GM23248 (cell line): ENCODE measurements around the gene FABP6.

Experiments used
- EZH2 ChIP-seq: fragments of 200-600 bp; sonication (generic); IDR thresholded peaks from 2 replicates; pipeline ENCODE4 v1.6.1; 2018; ENCODE audit warnings: antibody characterized with exemption, mild to moderate bottlenecking; ENCODE audit not compliant: insufficient read depth, poor library complexity, severe bottlenecking
- EZH2phosphoT487 ChIP-seq: fragments of 200-600 bp; sonication (generic); IDR thresholded peaks from 2 replicates; pipeline ENCODE4 v1.6.1; 2018; ENCODE audit warnings: antibody characterized with exemption, moderate library complexity, mild to moderate bottlenecking, low read depth; ENCODE audit not compliant: insufficient read depth

GRCh38 chr5:160233215-160233614 is 3.9 kb downstream of the FABP6 start:
- no peak for TF ChIP-seq EZH2
- TF ChIP-seq EZH2phosphoT487 = no peak
